GM18951 (cell line): ENCODE data around the gene HNRNPA3.
"Not testable (repeated sequence)": the region's sequence is repeated elsewhere in the genome, so short reads cannot be mapped to it uniquely, and the experiment has no call there.

ENCODE experiments used
- POLR2A ChIP-seq: IDR thresholded peaks from 4 replicates; pipeline ENCODE4 v1.6.1; 2011; ENCODE audit warnings: mild to moderate bottlenecking; ENCODE audit not compliant: insufficient read length, insufficient read depth; ENCODE audit errors: extremely low read depth
- in situ Hi-C: fragments of 300-500 bp; cut with MboI; formaldehyde crosslinking; loops from one replicate; pipeline ENCODE4 v1.12.0; 2022; ENCODE audit warnings: low sequenced_read_pairs, mixed read lengths, inconsistent platforms; ENCODE audit not compliant: unreplicated experiment

HNRNPA3 gene

DNA sequence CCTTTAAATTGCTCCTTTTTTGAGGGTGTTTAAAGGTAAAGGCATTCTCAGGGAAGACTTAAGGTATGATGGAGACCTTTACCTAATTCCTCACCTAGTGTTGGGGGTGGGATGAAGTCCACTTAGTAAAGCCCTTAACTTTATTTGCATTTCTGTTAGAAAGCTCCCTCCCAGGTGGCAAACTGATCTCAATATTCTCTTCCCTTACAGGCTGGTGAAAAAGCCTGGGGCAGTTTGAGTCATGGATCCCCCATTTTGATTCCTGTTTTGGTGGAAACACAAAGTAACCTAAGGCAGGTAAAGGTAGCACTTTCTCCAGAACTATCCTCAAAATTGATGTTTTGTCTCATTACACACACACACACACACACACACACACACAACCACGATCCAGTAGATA lies 33.8 kb upstream of the HNRNPA3 start:
- in situ Hi-C loops, result no loop called here
- no peak for TF ChIP-seq POLR2A

DNA sequence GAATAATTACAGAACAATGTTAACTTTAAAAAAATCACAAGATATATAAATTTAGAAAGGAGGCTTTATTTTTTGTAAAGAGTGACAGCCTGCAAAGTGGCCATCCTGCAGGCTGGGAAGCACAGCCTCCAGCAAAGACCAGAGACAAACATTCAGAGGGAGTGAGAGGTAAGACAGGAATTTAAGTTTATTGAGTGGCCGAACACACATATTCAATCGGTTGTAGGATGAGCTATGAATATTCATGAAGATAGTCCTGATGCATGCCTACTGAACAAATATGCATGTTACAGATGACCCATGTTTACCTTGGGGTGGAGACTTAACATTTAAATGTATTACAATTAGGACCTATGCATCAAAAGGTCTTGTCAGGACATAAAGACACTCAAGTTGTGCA lies 33.4 kb upstream of the HNRNPA3 start:
- in situ Hi-C loops, result no loop called here
- TF ChIP-seq POLR2A, result no peak

DNA sequence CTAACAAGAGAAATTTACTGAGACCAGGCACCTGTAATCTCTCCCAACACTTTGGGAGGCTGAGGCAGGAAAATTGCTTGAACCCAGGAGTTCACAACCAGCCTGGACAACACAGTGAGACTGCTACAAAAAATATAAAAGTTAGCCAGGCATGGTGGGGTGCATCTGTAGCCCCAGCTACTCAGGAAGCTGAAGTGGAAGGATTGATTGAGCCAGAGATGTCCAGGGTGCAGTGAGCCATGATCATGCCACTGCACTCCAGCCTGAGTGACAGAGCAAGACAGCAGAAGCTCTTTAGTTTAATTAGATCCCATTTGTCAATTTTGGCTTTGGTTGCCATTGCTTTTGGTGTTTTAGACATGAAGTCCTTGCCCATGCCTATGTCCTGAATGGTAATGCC lies 32.9 kb upstream of the HNRNPA3 start:
- in situ Hi-C loops, result not testable (repeated sequence)

DNA sequence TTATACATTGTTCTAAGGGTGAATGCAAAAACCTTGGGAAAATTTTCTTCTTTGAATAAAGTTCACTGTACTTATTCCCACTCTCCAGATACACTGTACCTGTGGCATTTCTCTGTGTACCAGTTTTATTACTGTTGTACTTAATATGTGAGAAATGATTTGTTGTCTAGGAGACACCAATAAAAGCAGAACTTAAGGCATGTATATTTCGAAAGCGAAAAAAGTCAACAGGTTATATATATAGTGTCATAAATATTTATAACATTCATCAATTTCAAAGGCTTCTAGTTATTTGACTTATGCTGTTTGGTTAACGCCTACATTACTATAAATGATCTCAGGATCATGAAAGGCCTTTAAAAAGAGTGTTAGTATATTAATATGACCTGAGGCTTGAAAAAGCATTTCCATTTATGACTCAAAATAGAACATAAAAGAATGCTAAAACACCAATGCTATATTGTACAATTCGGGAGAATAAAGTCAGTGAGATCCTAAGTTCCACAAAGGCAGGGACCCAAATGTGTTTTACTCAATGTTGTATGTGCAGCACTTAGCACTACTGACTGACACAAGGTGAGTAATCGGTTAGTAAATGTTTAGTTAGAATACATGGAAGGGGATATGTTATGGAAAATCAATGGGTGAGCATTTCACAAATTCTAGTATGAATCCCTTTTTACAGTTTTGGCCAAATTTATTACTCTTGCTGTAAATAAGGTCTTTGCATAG lies 32.2 kb upstream of the HNRNPA3 start:
- in situ Hi-C loops, result no loop called here
- no peak for TF ChIP-seq POLR2A

DNA sequence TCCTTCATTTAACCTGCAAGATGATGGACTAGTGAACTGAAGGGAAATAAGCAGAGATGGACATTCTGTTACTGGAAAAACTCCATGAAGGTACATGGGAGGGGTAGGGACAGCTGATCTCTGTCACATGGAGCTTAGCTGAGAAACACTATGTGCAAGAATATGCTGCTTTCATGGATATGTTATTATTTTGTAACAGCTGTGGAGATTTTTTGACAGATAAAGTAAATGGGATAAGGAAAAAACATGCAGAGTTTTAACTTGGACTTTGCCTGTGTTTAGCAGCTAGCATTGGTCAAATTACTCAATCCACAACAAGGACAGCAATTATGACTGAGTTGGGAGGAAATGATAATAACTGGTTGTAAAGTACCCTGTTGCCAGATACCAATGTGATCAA lies 28.7 kb upstream of the HNRNPA3 start:
- TF ChIP-seq POLR2A, result no peak
- in situ Hi-C loops, result no loop called here

DNA sequence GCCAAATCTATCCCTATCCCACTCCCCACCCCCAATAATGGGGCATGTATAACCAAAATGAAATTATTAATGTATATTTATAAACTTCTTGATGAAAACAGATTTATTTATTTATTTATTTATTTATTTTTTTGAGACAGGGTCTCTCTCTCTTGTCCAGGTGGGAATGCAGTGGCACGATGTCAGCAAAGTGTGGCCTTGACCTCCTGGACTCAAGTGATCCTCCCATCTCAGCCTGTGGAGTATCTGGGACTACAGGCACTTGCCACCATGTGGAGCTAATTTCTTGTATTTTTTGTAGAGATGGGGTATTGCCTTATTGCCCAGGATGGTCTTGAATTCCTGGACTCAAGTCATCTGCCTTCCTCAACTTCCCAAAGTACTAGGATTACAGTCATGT lies 28.0 kb upstream of the HNRNPA3 start:
- TF ChIP-seq POLR2A, result no peak
- in situ Hi-C loops, result no loop called here

DNA sequence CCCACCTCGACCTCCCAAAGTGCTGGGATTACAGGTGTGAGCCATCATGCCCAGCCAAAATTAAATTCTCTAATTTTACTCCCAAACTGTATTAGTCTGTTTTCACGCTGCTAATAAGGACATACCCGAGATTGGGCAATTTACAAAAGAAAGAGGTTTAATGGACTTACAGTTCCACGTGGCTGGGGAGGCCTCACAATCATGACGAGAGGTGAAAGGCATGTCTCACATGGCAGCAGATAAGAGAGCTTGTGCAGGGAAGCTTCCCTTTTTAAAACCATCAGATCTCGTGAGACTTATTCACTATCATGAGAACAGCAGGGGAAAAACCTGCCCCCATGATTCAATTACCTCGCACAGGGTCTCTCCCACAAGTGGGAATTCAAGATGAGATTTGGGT lies 26.6 kb upstream of the HNRNPA3 start:
- in situ Hi-C loops, result not testable (repeated sequence)

DNA sequence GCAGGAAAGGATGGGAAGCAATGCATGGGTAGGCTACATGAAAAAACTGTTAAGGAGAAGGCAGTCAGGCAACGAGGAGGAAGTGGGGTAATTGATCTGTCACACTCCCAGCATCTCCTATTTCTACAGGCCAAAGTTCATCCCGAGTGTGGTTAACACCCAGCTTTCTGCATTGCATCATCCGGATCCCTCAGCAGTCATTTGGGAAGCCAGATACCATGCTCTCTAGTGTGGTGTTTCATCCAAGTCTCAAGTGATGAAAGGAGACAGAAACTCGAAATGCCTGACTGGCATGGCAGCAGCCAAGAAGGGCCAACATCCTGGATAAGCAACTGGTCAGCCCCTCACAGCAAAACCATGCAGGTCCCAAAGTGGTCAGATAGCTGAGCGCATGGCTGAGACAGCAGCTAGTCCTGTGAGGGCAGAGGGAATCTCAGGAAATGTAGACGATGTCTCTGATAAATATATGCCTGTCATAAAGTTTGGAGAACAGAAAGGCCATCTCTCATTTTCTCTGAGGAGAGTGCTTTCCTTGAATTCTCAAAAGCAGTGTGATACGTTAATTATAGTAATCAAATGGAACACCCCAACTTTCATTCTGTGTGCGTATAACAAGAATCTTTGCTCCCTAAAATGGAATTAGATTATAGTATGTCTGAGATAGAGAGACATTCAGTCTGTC lies 24.8 kb upstream of the HNRNPA3 start:
- in situ Hi-C loops, result no loop called here
- TF ChIP-seq POLR2A, result no peak

DNA sequence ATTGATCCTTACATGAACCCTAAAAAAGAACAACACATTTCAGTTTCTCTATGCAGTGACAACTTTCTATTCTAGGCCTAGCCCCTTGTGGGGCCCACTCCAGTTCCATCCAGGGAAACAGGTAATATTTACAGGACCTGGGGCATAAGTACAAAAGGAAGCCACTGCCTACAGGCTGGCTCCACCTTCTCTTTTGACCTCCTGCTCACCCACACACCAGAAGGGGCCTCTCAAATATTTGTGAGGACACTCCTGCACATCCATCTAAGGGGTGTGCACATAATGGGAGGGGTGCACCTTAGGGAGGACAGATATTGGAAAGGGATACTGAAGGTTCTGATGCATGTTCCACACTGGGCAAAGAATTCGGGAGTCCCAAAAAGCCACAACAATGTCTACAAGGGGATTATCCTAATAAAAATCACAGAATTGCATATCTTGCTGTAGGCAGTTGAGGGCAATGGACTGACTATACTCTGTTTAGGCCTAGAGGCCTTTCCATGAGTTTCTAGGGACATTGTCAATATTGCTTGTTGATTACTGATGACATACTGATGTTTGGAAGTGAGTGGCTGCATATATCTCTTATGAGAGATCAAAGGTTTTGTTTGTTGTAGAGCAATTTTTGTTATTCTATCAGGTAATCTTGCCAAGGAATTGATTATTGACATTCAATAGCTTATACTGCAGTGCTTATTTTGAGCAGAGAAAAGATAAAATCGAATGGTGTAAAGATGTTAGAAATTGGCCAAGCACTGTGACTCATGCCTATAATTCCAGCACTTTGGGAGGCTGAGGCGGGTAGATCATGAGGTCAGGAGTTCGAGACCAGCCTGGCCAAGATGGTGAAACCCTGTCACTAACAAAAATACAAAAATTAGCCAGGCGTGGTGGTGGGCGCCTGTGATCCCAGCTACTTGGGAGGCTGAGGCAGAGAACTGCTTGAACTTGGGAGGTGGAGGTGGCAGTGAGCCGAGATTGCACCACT lies 23.8 kb upstream of the HNRNPA3 start:
- no peak for TF ChIP-seq POLR2A
- in situ Hi-C loops, result no loop called here

DNA sequence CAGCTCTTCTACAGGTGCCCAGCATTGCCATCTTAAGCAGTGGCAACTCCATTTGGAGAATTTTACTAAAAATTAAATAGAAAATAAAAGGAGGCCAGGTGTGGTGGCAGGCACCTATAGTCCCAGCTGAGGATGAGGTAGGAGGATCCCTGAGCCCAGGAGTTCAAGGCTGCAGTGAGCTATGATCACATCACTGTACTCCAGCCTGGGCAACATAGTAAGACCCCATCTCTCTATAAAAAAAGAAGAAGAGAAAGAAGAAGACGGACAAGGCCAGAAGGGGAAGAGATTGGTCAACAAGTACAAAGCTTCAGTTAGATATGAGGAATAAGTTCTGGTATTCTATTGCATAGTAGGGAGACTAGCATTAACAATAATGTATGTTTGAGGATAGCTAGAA lies 21.7 kb upstream of the HNRNPA3 start:
- in situ Hi-C loops, result no loop called here
- no peak for TF ChIP-seq POLR2A

DNA sequence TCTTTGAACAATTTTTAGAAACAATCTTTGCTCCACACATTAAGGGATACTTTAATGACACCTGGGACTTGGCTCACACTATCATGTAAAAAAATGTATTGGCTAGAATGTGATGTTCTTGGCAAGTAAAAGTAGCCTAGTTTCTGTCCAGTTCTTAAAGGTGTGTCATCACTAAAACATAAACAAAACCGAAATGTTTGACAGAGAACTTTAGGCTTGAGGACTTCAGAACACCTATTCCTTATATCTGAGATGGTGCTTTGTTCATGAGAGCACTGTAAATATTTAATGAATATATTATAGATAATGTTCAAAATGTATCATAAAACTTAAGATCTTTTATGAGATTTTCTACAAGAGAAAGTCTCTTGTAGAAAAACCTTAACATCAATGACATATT lies 19.8 kb upstream of the HNRNPA3 start:
- no peak for TF ChIP-seq POLR2A
- in situ Hi-C loops, result no loop called here

DNA sequence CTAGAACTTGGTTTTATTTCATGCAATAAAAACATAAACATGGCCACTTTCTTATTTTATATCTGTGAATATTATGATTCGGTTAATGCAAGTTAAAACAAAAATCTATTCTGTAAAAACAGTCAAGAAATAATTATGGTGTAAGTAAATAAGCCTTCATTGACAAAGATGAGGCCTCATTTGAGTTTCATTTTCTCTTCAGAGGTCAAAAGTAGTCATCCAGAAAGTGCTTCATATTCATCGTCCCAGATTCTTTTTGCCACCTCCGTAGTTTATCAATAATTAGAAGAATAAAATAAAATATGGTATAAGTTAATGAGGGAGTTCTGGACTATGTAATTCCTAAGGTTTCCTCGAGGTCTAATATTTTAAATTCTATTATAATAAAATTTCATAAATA lies 19.4 kb upstream of the HNRNPA3 start:
- no peak for TF ChIP-seq POLR2A
- in situ Hi-C loops, result no loop called here

DNA sequence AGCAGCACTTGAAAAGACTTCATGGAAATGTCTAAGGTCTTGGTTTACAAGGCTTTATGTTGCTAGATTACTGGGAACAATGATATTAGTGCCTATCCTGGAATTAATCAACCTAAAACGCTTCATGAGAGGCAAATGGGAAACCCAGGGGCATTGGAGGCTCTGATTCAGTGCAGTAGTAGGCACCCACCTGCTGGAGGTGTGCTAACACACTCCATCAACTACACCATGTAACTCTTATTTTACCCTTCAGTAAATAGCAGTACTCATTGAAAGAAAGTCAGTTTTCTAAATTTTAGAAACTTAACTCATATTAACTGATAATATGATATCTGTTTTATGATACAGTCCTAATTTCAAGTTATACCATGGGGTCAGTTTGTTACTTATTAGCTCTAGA lies 17.4 kb upstream of the HNRNPA3 start:
- TF ChIP-seq POLR2A, result no peak
- in situ Hi-C loops, result no loop called here

DNA sequence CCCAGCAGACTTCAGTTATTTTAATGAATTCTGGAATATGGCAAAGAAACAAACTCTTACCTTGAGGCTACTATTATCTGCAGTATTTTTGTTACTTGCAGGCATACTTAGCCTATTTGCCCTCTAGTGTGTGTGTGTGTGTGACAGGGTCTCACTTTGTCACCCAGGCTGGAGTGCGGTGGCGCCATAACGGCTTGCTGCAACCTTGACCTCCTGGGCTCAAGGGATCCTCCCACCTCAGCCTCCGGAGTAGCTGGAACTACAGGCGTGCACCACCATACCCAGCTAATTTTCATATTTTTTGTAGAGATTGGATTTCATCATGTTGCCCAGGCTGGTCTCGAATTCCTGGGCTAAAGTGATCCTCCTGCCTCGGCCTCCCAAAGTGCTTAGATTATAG lies 12.2 kb upstream of the HNRNPA3 start:
- in situ Hi-C loops, result not testable (repeated sequence)
